ENCODE results near the gene CPLANE2. TPM values are rescaled to one million over a fixed set of nuclear protein-coding genes. Genes with fewer than 3 reads are reported as not detected.
"Not testable (repeated sequence)": the region's sequence is repeated elsewhere in the genome, so short reads cannot be mapped to it uniquely, and the experiment has no call there.

The CPLANE2 gene
- total RNA-seq, 5 donors from 2014 or later (not counting 1 experiment from before 2014, with no cell fraction given) = 6.6 to 13.2 (median 11.3) TPM

DNA sequence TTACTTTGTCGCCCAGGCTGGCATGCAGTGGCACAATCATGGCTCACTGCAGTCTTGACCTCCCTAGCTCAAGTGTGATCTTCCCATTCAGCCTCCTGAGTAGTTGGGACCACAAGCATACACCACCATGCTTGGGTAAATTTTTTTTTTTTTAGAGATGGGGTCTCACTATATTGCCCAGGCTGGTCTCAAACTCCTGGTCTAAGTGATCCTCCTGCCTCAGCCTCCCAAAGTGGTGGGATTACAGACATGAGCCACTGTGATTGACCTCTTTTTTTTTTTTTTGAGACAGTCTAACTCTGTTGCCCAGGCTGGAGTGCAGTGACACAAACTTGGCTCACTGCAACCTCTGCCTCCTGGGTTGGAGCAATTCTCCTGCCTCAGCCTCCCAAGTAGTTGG, 9.3 kb upstream of the CPLANE2 start:
- not testable (repeated sequence) for H3K27ac ChIP-seq (ENCODE audit: low read length); H3K4me1 ChIP-seq (ENCODE audit: control insufficient read depth in 1 of 2, extremely low read depth in 1 of 2, insufficient read depth in 2 of 2, low read length in 2 of 2); H3K4me3 Mint-ChIP-seq; H3K9me3 Mint-ChIP-seq; H3K4me3 ChIP-seq (ENCODE audit: control insufficient read depth in 1 of 2, extremely low read depth in 1 of 2, low read length in 1 of 2); H3K36me3 Mint-ChIP-seq; H3K27me3 ChIP-seq (replicated peaks in 1 of 2; ENCODE audit: control insufficient read depth in 2 of 2, extremely low read depth in 1 of 2, insufficient read depth in 2 of 2, low read length in 1 of 2); H3K27me3 Mint-ChIP-seq; ATAC-seq (replicated peaks in 1 of 4); DNase-seq; H3K9me3 ChIP-seq
- H3K27ac Mint-ChIP-seq = peak overlapping the region in 1 of 2 donors; percentile 36
- peaks cover 5 to 22% of the 10 kb centered on the region in 2 donors for H3K36me3 ChIP-seq (ENCODE audit: control insufficient read depth in 2 of 2, extremely low read depth in 1 of 2, insufficient read depth in 1 of 2, low read length in 1 of 2)
- ChIA-PET CTCF (interaction anchor here in 1 of 2 donors (0.8 kb wide), 1 partner anchor 23 kb away, joined by 3 read pairs; no protein-coding TSS in a partner anchor), POLR2A (interaction anchor here in 1 of 2 donors (0.7 kb wide), 2 partner anchors 34 to 85 kb away, joined by 3 to 9 read pairs; partner anchors contain the start of gene ARHGEF19)
- WGBS (ENCODE audit: insufficient coverage) = no CpG with 5 or more reads among the region's 1 CpG
- H3K4me1 Mint-ChIP-seq = peaks cover 19 to 22% (median 21%) of the 10 kb centered on the region in 3 donors

DNA sequence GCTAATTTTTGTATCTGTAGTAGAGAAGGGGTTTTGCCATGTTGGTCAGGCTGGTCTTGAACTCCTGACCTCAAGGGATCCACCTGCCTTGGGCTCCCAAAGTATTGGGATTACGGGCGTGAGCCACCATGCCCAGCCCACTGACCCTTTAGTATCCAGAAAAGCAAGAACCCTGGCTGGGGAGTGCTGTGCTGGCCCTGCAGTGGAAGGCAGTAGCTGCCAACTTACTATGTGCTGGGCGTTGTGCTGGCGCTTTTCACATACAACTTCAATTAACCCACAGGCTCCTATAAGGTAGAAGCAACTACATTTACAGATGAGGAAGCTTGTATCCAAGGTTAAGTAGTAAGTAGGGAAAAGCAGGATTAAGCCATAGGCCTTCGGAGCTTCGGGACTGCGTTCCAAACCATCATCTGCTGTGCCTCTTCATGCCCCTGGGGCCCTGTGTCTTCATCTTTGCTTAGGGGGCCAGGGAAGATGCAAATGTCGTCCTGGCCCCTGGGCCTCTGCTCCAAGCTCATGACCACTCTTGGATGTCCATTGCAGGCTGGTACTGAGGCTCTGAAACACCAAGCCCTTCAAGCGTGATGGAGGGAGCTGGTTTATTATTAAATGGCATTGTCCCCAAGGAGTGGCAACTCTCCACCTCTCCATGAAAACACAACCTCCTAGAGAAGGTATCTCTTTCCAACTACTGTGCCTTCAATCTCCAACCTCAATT, 8.7 kb upstream of the CPLANE2 start:
- WGBS (ENCODE audit: insufficient coverage) = 96% methylated on average over 5 of the region's 9 CpGs
- no peaks in the 10 kb centered on the region for H3K9me3 Mint-ChIP-seq
- H3K9me3 ChIP-seq = no peaks in the 10 kb centered on the region
- H3K4me1 ChIP-seq (ENCODE audit: control insufficient read depth in 1 of 2, extremely low read depth in 1 of 2, insufficient read depth in 2 of 2, low read length in 2 of 2) = peaks cover 0 to 8% of the 10 kb centered on the region in 2 experiments
- H3K4me3 ChIP-seq (ENCODE audit: control insufficient read depth in 1 of 2, extremely low read depth in 1 of 2, low read length in 1 of 2) = no peak overlapping the region
- DNase-seq (no peak), ATAC-seq (replicated peaks in 1 of 4) (no peak)
- CTCF ChIA-PET = interaction anchor here in 1 of 2 donors (0.8 to 1.0 kb wide), 2 partner anchors 23 to 173 kb away, joined by 3 to 4 read pairs; partner anchors contain the start of gene FAM131C
- H3K36me3 Mint-ChIP-seq = peaks cover 4% of the 10 kb centered on the region
- POLR2A ChIA-PET = interaction anchor here in 1 of 2 donors (0.7 kb wide), 2 partner anchors 33 to 85 kb away, joined by 3 to 9 read pairs; partner anchors contain the start of gene ARHGEF19
- no peak overlapping the region for H3K4me3 Mint-ChIP-seq
- peaks cover 0 to 17% of the 10 kb centered on the region in 2 donors for H3K36me3 ChIP-seq (ENCODE audit: control insufficient read depth in 2 of 2, extremely low read depth in 1 of 2, insufficient read depth in 1 of 2, low read length in 1 of 2)
- no peaks in the 10 kb centered on the region for H3K27me3 ChIP-seq (replicated peaks in 1 of 2; ENCODE audit: control insufficient read depth in 2 of 2, extremely low read depth in 1 of 2, insufficient read depth in 2 of 2, low read length in 1 of 2)
- H3K27ac ChIP-seq (ENCODE audit: low read length) = no peak overlapping the region
- peaks cover 19 to 21% (median 20%) of the 10 kb centered on the region in 3 donors for H3K4me1 Mint-ChIP-seq
- H3K27ac Mint-ChIP-seq = peak overlapping the region in 1 of 2 donors; percentile 36
- H3K27me3 Mint-ChIP-seq = no peaks in the 10 kb centered on the region

GRCh38 chr1:16244650-16245285, 7.8 kb upstream of the CPLANE2 start:
- Histone ChIP-seq H3K27ac (ENCODE audit: low read length) (no peak overlapping the region), H3K36me3 (ENCODE audit: control insufficient read depth in 2 of 2, extremely low read depth in 1 of 2, insufficient read depth in 1 of 2, low read length in 1 of 2) (peaks cover 0 to 14% of the 10 kb centered on the region in 2 donors), H3K9me3 (no peaks in the 10 kb centered on the region), H3K4me3 (ENCODE audit: control insufficient read depth in 1 of 2, extremely low read depth in 1 of 2, low read length in 1 of 2) (no peak overlapping the region), H3K4me1 (ENCODE audit: control insufficient read depth in 1 of 2, extremely low read depth in 1 of 2, insufficient read depth in 2 of 2, low read length in 2 of 2) (peaks cover 0 to 8% of the 10 kb centered on the region in 2 experiments), H3K27me3 (replicated peaks in 1 of 2; ENCODE audit: control insufficient read depth in 2 of 2, extremely low read depth in 1 of 2, insufficient read depth in 2 of 2, low read length in 1 of 2) (no peaks in the 10 kb centered on the region)
- Mint-ChIP-seq H3K27me3 (no peaks in the 10 kb centered on the region), H3K27ac (no peak overlapping the region), H3K9me3 (no peaks in the 10 kb centered on the region), H3K4me1 (peaks cover 15 to 17% (median 17%) of the 10 kb centered on the region in 3 donors), H3K4me3 (no peak overlapping the region), H3K36me3 (peaks cover 3% of the 10 kb centered on the region)
- WGBS (ENCODE audit: insufficient coverage) = 87% methylated on average over 6 of the region's 8 CpGs
- DNase-seq (no peak), ATAC-seq (replicated peaks in 1 of 4) (no peak)
- POLR2A ChIA-PET = no interaction called here
- CTCF ChIA-PET = interaction anchor here in 1 of 2 donors (1.0 to 1.6 kb wide), 3 partner anchors 28 to 172 kb away, joined by 4 to 6 read pairs (median 5); partner anchors contain the start of gene FAM131C

DNA sequence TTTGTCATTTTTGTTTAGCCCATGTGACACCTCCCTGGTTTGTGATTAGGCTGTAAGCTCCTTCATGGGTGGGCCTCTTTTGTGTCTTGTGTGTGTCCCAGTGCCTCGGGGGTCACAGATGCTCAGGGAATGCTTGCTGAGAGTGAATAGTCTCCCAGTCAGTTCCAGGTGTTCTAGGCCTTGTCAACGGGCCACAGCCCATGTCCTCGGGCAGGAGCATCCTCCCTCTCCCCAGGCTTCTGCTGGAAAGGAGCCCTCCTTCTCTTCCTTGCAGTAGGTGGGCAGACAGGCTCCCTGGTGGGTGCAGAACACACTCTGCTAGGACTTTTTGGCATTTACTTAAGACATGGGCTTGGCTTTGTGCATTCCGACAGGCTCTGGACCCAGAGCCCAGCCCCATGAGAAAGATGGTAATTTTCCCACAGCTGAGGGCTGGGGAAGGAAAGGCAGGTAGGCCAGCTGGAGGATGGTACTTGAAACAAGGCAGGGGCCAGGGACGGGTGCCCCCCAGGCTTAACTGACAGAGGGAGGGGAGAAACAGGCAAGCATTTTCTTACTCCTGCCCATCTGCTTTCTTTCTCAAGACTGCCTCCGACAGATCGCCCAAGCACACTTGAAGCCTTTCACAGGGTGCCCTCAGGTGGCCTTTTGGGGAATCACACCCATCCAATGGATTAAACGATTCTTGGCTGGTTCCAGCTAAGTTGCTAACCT, 7.1 kb upstream of the CPLANE2 start:
- Histone ChIP-seq H3K9me3 (no peaks in the 10 kb centered on the region), H3K36me3 (ENCODE audit: control insufficient read depth in 2 of 2, extremely low read depth in 1 of 2, insufficient read depth in 1 of 2, low read length in 1 of 2) (peaks cover 0 to 14% of the 10 kb centered on the region in 2 donors), H3K4me1 (ENCODE audit: control insufficient read depth in 1 of 2, extremely low read depth in 1 of 2, insufficient read depth in 2 of 2, low read length in 2 of 2) (peaks cover 0 to 8% of the 10 kb centered on the region in 2 experiments), H3K27ac (ENCODE audit: low read length) (no peak overlapping the region), H3K4me3 (ENCODE audit: control insufficient read depth in 1 of 2, extremely low read depth in 1 of 2, low read length in 1 of 2) (no peak overlapping the region), H3K27me3 (replicated peaks in 1 of 2; ENCODE audit: control insufficient read depth in 2 of 2, extremely low read depth in 1 of 2, insufficient read depth in 2 of 2, low read length in 1 of 2) (no peaks in the 10 kb centered on the region)
- ChIA-PET POLR2A (no interaction called here), CTCF (interaction anchor here in 1 of 2 donors (1.0 to 1.6 kb wide), 3 partner anchors 27 to 171 kb away, joined by 4 to 6 read pairs (median 5); partner anchors contain the start of gene FAM131C)
- WGBS (ENCODE audit: insufficient coverage) = 57% methylated on average over 2 of the region's 8 CpGs
- peak; percentile 82 to 88 (median 86) for ATAC-seq (replicated peaks in 1 of 4)
- H3K9me3 Mint-ChIP-seq = no peaks in the 10 kb centered on the region
- H3K36me3 Mint-ChIP-seq = no peaks in the 10 kb centered on the region
- no peaks in the 10 kb centered on the region for H3K27me3 Mint-ChIP-seq
- no peak overlapping the region for H3K4me3 Mint-ChIP-seq
- peak overlapping the region in 1 of 2 donors; percentile 55 for H3K27ac Mint-ChIP-seq
- H3K4me1 Mint-ChIP-seq = peaks cover 10 to 12% (median 11%) of the 10 kb centered on the region in 3 donors
- peak; percentile 31 to 85 (median 67) for DNase-seq

DNA sequence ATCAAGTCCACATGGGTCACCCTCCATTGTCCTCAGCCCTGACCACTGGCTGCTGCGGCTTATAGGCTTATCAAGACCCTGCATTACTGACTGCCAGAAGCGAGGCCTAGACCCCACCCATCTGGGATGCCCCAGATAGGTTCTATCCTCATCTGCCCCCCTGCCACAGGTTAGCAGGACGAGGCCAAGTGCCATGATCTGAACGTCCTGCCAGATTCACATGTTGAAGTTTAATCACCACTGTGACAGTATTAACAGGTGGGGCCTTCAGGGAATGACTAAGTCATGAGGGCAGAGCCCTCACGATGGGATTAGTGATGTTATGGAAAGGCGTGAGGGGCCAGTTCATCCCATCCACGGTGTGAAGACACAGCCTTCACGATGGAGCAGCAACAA, 6.2 kb upstream of the CPLANE2 start:
- H3K36me3 ChIP-seq (ENCODE audit: control insufficient read depth in 2 of 2, extremely low read depth in 1 of 2, insufficient read depth in 1 of 2, low read length in 1 of 2) = peaks cover 0 to 10% of the 10 kb centered on the region in 2 donors
- ChIA-PET CTCF (interaction anchor here (0.6 to 1.6 kb wide), 3 partner anchors 26 to 165 kb away, joined by 3 to 6 read pairs (median 3); no protein-coding TSS in a partner anchor), POLR2A (no interaction called here)
- peaks cover 4 to 9% (median 7%) of the 10 kb centered on the region in 3 donors for H3K4me1 Mint-ChIP-seq
- no peak for DNase-seq
- no peak for ATAC-seq (replicated peaks in 1 of 4)
- H3K4me3 ChIP-seq (ENCODE audit: control insufficient read depth in 1 of 2, extremely low read depth in 1 of 2, low read length in 1 of 2) = no peak overlapping the region
- WGBS (ENCODE audit: insufficient coverage) = 77% methylated on average over 8 of the region's 8 CpGs
- no peaks in the 10 kb centered on the region for H3K9me3 Mint-ChIP-seq
- H3K27me3 ChIP-seq (replicated peaks in 1 of 2; ENCODE audit: control insufficient read depth in 2 of 2, extremely low read depth in 1 of 2, insufficient read depth in 2 of 2, low read length in 1 of 2) = no peaks in the 10 kb centered on the region
- H3K27ac ChIP-seq (ENCODE audit: low read length) = no peak overlapping the region
- H3K27ac Mint-ChIP-seq = no peak overlapping the region
- no peaks in the 10 kb centered on the region for H3K27me3 Mint-ChIP-seq
- no peaks in the 10 kb centered on the region for H3K36me3 Mint-ChIP-seq
- H3K4me3 Mint-ChIP-seq = no peak overlapping the region
- H3K9me3 ChIP-seq = no peaks in the 10 kb centered on the region
- H3K4me1 ChIP-seq (ENCODE audit: control insufficient read depth in 1 of 2, extremely low read depth in 1 of 2, insufficient read depth in 2 of 2, low read length in 2 of 2) = peaks cover 0 to 10% of the 10 kb centered on the region in 2 experiments
